Hematopoietic multipotent progenitor cell treated with erythropoietin and hydrocortisone succinate and interleukin-3 and kit ligand, for 15 days (in vitro differentiated cells): ENCODE data around the gene TMEM222.

Experiments
- DNase-seq: peaks from one replicate; pipeline ENCODE4 v3.0.0-alpha.2; 2015; ENCODE audit warnings: low spot score

TMEM222 gene

DNA sequence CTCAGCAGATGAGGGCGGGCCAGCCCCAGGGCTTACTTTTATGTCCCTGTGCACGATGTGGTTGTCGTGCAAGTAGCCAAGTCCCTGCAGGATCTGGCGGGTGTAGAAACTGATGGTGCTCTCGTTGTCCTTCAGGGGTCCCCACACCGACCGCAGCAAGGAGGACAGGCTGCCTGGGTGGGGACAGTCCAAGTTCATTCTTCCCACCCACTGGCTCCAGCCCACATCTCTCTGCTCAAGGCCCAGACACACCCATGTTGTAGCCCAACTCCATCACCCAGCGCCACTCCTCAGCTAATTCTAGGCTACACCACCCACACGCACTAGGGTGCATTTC lies 37.8 kb downstream of the TMEM222 start:
- no peak for DNase-seq

- DNase-seq, result peak; percentile 42
Measured at GRCh38 chr1:27360159-27361043, 38.4 kb downstream of the TMEM222 start.

- DNase-seq, result no peak
Measured at GRCh38 chr1:27361044-27361402, 39.1 kb downstream of the TMEM222 start.

- DNase-seq, result no peak
Measured at GRCh38 chr1:27361553-27361952, 39.6 kb downstream of the TMEM222 start.

DNA sequence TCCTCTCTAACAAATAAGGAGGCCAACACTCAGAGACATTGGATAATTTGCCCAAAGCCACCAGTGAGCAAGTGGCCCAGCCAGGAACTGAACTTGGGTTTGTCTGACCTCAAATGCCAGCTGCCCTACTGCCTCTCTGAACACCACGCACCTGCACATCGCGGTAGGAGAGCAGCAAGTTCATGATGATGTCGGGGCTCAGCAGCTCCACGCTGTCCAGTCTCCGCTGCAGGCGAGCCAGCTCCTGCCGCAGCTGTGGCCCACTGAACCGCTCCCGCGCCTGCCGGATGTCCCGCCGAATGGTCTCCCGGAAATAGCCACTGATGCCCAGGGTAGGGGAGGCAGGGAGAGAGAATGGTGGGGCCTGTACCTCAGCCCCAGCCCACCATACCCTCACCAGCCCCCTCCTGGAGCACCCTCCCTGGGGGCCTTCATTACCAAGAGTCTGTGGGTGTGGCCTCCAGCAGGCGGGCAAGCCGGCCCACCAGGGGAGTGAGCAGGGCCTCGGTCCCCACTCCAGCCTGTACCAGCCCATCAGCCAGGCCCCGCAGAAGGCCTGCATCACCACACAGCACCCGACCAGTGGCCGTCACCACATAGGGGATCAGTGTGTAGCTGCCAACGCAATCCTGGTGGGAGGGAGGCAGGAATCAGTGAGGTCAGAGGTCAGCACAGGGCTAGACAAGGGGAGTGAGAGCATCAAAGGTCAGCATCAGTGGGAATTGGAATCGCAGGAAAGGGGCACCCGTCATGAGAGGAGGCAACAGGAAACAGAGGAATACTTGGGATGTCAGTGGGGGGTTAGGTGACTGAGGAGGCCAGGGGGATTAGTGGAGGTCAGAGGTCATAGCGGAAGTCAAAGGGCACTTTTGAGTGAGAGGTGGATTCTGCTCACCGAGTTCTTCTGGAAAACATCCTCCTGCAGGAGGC lies 42.1 kb downstream of the TMEM222 start:
- no peak for DNase-seq

DNA sequence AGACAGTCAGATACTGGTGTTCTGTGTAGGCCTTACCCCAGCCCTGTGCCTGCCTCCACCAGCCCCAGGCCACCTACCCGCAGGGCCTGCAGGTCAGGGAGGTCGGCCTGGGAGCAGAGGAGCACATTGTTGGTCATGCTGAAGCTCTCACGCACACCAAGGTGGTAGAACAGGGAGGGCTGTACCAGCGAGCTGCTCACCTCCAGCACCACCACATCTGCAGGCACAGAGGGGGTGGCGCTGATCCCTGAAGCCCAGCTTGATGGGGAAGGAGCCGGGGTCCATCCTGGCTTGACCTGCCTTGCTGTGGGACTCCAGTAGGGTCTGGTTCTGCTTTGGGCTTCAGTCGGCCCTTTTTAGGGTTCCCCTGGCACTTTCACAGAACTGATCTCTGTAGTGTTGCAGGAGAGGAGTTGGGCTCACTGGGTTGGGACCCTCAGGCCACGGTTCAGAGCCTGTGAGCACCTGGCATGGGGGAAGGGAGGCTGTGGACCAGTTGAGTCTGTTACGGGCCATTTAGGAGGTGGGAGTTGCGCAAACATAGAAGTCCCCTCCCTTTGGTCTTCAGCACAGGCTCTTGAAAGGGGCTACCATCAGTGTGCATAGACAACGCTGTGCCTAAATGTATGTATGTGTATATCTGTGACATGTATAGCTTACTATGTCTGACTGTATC lies 42.9 kb downstream of the TMEM222 start:
- DNase-seq, result no peak

DNA sequence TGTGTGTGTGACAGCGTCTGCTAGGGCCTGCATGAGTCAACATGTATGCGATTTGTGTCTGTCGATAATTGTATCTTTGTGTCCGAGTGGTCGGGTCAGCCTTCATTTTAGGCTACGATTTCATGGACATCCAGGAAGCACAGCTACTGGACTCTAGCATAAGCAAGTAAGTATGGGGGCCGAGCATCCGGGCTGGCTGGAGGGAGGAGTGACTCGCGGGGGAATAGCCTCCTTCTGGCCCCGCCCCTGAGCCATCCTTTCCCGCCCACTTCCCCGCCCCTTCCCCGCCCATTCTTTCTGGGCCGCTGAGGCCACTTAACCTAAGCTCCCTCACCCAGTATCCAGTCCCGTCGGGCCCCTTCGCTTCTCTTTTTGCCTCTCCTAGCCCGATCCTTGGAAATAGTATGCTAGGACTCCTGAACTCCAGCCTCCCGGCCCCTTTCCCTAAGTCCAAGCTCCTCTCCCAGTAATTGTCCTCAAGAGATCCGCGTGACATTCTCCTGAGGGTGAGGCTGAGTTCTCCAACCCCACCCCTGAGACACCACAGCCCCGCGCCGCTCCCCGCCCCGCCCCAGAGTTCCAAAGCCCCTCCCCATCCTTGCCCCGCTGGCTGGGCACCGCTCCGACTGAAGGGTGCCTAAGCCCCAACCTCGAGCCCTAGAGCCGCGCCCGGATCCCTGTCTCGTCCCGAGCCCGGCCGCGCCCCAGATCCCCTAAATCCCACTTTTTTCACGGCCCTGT lies 43.6 kb downstream of the TMEM222 start:
- peak; percentile 78 for DNase-seq

GRCh38 chr1:27366113-27366410 lies 44.1 kb downstream of the TMEM222 start:
- no peak for DNase-seq

- DNase-seq, result peak; percentile 52
Measured at GRCh38 chr1:27366411-27367159, 44.6 kb downstream of the TMEM222 start, which contains the start of gene MAP3K6. Gene MAP3K6 (minus strand): TSS chr1:27366961. CDS start chr1:27366597, 364 bp downstream.

GRCh38 chr1:27367160-27367650 lies 45.2 kb downstream of the TMEM222 start:
- DNase-seq, result no peak

- peak; percentile 57 for DNase-seq
Measured at GRCh38 chr1:27368869-27369582, 47.1 kb downstream of the TMEM222 start.

- no peak for DNase-seq
Measured at GRCh38 chr1:27372022-27372807, 50.3 kb downstream of the TMEM222 start.

- no peak for DNase-seq
Measured at GRCh38 chr1:27372808-27373690, 51.1 kb downstream of the TMEM222 start.

GRCh38 chr1:27374362-27375086 lies 52.6 kb downstream of the TMEM222 start, which contains the start of gene FCN3:
Gene FCN3 (minus strand): TSS chr1:27374824. CDS start chr1:27374818, 6 bp downstream.
- DNase-seq, result no peak

GRCh38 chr1:27377760-27378495 lies 56.0 kb downstream of the TMEM222 start:
- DNase-seq, result no peak

DNA sequence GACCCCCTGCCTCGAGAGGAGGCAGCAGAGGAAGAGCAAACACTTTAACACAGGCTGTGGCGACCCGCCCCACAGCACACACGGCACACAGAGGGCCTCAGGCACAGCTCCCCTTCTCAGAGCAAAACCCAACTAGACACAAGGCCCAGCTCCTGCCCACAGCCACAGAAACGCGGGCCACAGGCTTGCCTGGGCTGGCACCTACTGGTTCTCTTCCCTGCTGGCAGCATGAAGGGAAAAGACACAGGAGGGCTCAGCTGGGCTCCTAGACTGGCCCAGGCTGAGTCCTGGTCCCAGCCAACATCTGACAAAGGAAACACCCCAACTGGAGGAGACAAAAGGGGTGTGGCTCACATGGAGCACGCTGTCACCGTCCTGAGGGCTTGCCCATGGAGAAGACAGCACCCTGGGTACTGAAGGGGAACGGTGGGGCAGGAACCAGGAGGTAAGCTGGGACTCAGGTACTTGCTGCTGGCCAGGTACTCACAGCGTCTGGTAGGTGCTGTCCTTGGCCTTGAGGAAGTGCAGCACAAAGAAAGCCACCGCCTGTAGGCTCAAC lies 57.7 kb downstream of the TMEM222 start:
- DNase-seq, result no peak

DNA sequence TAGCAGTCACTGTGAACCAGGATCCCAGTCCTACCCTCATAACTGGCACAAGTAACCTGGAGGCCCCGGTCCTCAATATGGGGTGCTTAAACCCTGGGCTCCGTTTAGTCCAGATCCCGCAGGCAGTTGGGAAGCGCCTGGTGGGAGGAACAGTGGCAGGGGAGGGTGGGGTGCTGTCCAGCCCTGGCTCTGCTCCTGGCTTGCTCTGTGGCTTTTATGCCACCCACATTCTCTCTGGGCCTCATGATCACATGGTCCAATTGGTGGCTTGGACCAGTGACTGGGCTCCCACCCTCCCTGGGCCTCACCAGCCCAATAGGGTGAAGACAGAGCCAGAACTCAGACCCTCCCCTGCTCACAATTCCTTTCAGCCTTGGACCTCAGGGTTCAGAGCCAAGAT lies 58.3 kb downstream of the TMEM222 start:
- DNase-seq, result no peak
